ENCODE data around the gene ECPAS. TPM values are rescaled to one million over a fixed set of nuclear protein-coding genes. Genes with fewer than 3 reads are reported as not detected.
A peak's percentile ranks its signal among the peaks of the same experiment; 100 is the strongest.
"Not testable (repeated sequence)": the region's sequence is repeated elsewhere in the genome, so short reads cannot be mapped to it uniquely, and the experiment has no call there.

The ECPAS gene
- total and polyA plus RNA-seq, 12 donors = 17.3 to 99.1 (median 84.1) TPM

- Histone ChIP-seq H3K36me3 (replicated peaks in 1 of 2) (peaks cover 0 to 57% of the 10 kb centered on the region in 2 donors), H3K9me3 (replicated peaks in 1 of 3) (peaks cover 0 to 12% (median 0%) of the 10 kb centered on the region in 3 donors), H3K4me3 (no peak overlapping the region), H3K4me1 (replicated peaks in 1 of 2) (no peaks in the 10 kb centered on the region), H3K27ac (no peak overlapping the region), H3K27me3 (no peaks in the 10 kb centered on the region)
- TF ChIP-seq POLR2A (IDR thresholded peaks at IDR 0.05) (no peak), CTCF (IDR thresholded peaks at IDR 0.05) (no peak)
- no peak for DNase-seq
- intact Hi-C loops (cut with DNase I) = no loop called here
These were observed 78.5 kb downstream of the ECPAS start for GRCh38 chr9:111405701-111406100.

GRCh38 chr9:111401486-111401885, 82.7 kb downstream of the ECPAS start:
- DNase-seq; intact Hi-C loops (cut with DNase I); H3K27ac ChIP-seq; H3K4me3 ChIP-seq; H3K27me3 ChIP-seq; H3K4me1 ChIP-seq (replicated peaks in 1 of 2): not testable (repeated sequence)
- Histone ChIP-seq H3K36me3 (replicated peaks in 1 of 2) (peaks cover 0 to 44% of the 10 kb centered on the region in 2 donors), H3K9me3 (replicated peaks in 1 of 3) (peaks cover 0 to 14% (median 0%) of the 10 kb centered on the region in 3 donors)
- 96 to 99% (median 97%) methylated on average over 5 of the region's 5 CpGs for WGBS, 4 donors

- Histone ChIP-seq H3K4me3 (no peak overlapping the region), H3K9me3 (replicated peaks in 1 of 3) (peaks cover 0 to 14% (median 0%) of the 10 kb centered on the region in 3 donors), H3K27ac (no peak overlapping the region), H3K27me3 (no peaks in the 10 kb centered on the region), H3K4me1 (replicated peaks in 1 of 2) (no peaks in the 10 kb centered on the region), H3K36me3 (replicated peaks in 1 of 2) (peaks cover 0 to 44% of the 10 kb centered on the region in 2 donors)
- TF ChIP-seq POLR2A (IDR thresholded peaks at IDR 0.05) (no peak), CTCF (IDR thresholded peaks at IDR 0.05) (no peak)
- intact Hi-C loops (cut with DNase I) = no loop called here
- no peak for DNase-seq
These were observed 83.7 kb downstream of the ECPAS start for GRCh38 chr9:111400564-111400898.

- no peak for DNase-seq
- 92 to 100% (median 97%) methylated on average over 3 to 4 of the region's 4 CpGs for WGBS, 4 donors
- H3K4me3 ChIP-seq = no peak overlapping the region
- H3K9me3 ChIP-seq (replicated peaks in 1 of 3) = peaks cover 0 to 9% (median 0%) of the 10 kb centered on the region in 3 donors
- intact Hi-C loops (cut with DNase I) = no loop called here
- H3K27ac ChIP-seq = no peak overlapping the region
- H3K4me1 ChIP-seq (replicated peaks in 1 of 2) = no peaks in the 10 kb centered on the region
- no peaks in the 10 kb centered on the region for H3K27me3 ChIP-seq
- TF ChIP-seq CTCF (IDR thresholded peaks at IDR 0.05) (peak in 2 of 6 experiments; percentile 12 to 23), POLR2A (IDR thresholded peaks at IDR 0.05) (no peak)
- H3K36me3 ChIP-seq (replicated peaks in 1 of 2) = peaks cover 0 to 45% of the 10 kb centered on the region in 2 donors
These were observed 84.2 kb downstream of the ECPAS start for GRCh38 chr9:111399772-111400563.

GRCh38 chr9:111399211-111399739, 84.9 kb downstream of the ECPAS start:
- Histone ChIP-seq H3K4me1 (replicated peaks in 1 of 2) (no peaks in the 10 kb centered on the region), H3K9me3 (replicated peaks in 1 of 3) (peaks cover 0 to 7% (median 0%) of the 10 kb centered on the region in 3 donors), H3K36me3 (replicated peaks in 1 of 2) (peaks cover 0 to 50% of the 10 kb centered on the region in 2 donors), H3K4me3 (no peak overlapping the region), H3K27me3 (no peaks in the 10 kb centered on the region), H3K27ac (no peak overlapping the region)
- DNase-seq = no peak
- intact Hi-C loops (cut with DNase I) = no loop called here
- TF ChIP-seq POLR2A (IDR thresholded peaks at IDR 0.05) (no peak), CTCF (IDR thresholded peaks at IDR 0.05) (no peak)
- 94 to 99% (median 96%) methylated on average over 2 to 4 of the region's 4 CpGs for whole genome bisulfite sequencing, 4 donors
